ENCODE results near the gene PCDH11X.
"Not testable (repeated sequence)": the region's sequence is repeated elsewhere in the genome, so short reads cannot be mapped to it uniquely, and the experiment has no call there.

DNA sequence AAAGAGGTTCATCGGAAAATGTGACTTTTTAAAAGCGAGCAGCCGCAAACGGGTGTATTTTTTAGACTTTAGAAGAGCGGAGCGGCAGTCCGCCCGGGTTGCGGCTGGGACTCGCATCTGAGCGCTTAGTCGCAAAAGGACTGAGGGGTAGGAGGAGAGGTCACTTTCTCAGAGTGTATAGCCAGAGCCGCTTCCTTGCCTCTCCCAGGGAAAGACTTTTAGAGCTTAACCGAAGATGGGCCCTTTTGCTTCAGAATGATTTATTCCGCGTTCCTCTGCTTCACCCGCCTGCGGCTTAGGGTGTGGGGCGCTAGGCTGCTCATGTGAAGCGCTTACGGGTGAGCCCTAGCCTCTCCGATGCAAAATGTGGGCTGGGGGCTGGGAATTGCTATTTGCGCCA is 1.5 kb downstream of the PCDH11X start:
- not testable (repeated sequence) for TF ChIP-seq EP300, POLR2A (IDR thresholded peaks at IDR 0.05)
- TF ChIP-seq, protein P1, sequence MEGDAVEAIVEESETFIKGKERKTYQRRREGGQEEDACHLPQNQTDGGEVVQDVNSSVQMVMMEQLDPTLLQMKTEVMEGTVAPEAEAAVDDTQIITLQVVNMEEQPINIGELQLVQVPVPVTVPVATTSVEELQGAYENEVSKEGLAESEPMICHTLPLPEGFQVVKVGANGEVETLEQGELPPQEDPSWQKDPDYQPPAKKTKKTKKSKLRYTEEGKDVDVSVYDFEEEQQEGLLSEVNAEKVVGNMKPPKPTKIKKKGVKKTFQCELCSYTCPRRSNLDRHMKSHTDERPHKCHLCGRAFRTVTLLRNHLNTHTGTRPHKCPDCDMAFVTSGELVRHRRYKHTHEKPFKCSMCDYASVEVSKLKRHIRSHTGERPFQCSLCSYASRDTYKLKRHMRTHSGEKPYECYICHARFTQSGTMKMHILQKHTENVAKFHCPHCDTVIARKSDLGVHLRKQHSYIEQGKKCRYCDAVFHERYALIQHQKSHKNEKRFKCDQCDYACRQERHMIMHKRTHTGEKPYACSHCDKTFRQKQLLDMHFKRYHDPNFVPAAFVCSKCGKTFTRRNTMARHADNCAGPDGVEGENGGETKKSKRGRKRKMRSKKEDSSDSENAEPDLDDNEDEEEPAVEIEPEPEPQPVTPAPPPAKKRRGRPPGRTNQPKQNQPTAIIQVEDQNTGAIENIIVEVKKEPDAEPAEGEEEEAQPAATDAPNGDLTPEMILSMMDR (IDR thresholded peaks at IDR 0.05), result not testable (repeated sequence)

Measured in upper lobe of left lung (tissue), 4 donors.